ENCODE data around the gene CRB1.

CRB1 gene

DNA sequence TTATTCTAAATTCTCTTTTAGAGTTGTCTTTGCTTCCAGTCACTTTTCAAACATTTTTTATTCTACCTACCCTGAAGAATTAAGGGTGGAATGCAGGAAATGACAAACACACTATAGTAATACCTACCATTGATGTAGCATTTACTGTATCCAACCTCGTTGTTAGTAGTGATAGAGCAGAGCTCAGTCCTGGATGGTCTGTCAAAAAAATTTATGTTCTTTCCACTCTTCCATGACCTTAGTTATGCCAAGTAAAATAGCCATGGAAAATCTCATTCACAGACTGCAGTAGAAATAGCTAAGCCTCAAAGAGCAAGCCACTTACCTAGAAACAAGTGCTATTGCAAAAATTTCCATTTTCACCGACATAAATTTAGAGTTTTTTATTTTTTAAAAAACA lies 74.6 kb downstream of the CRB1 start:
- H3K4me2 ChIP-seq (ENCODE audit: low read length) = no peak overlapping the region
- no peaks in the 10 kb centered on the region for H3K9me2 ChIP-seq (replicated peaks; ENCODE audit: control insufficient read depth, low read length)
- H3K36me3 ChIP-seq (ENCODE audit: control insufficient read depth, low read length) = no peaks in the 10 kb centered on the region
- H3K4me3 ChIP-seq (ENCODE audit: low read length) = no peak overlapping the region
- H4K20me1 ChIP-seq (ENCODE audit: control insufficient read depth, insufficient read depth, low read depth, low read length) = no peaks in the 10 kb centered on the region
- no peaks in the 10 kb centered on the region for H3K9me3 ChIP-seq (ENCODE audit: control insufficient read depth, insufficient read depth, low read length)
- H3F3A ChIP-seq (ENCODE audit: control insufficient read depth, insufficient read depth) = no peaks in the 10 kb centered on the region
- TF ChIP-seq, protein P1, sequence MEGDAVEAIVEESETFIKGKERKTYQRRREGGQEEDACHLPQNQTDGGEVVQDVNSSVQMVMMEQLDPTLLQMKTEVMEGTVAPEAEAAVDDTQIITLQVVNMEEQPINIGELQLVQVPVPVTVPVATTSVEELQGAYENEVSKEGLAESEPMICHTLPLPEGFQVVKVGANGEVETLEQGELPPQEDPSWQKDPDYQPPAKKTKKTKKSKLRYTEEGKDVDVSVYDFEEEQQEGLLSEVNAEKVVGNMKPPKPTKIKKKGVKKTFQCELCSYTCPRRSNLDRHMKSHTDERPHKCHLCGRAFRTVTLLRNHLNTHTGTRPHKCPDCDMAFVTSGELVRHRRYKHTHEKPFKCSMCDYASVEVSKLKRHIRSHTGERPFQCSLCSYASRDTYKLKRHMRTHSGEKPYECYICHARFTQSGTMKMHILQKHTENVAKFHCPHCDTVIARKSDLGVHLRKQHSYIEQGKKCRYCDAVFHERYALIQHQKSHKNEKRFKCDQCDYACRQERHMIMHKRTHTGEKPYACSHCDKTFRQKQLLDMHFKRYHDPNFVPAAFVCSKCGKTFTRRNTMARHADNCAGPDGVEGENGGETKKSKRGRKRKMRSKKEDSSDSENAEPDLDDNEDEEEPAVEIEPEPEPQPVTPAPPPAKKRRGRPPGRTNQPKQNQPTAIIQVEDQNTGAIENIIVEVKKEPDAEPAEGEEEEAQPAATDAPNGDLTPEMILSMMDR (IDR thresholded peaks at IDR 0.05; ENCODE audit: low read depth, low read length, poor library complexity, severe bottlenecking) = no peak
- TF ChIP-seq EZH2phosphoT487 (IDR thresholded peaks at IDR 0.05; ENCODE audit: borderline replicate concordance, low read length) = no peak
- H3K4me1 ChIP-seq (ENCODE audit: control insufficient read depth, low read length) = no peaks in the 10 kb centered on the region
- H3K27ac ChIP-seq (ENCODE audit: low read depth, low read length) = no peak overlapping the region
- no peaks in the 10 kb centered on the region for H3K27me3 ChIP-seq (ENCODE audit: control insufficient read depth, low read length)
- no peaks in the 10 kb centered on the region for H3K79me2 ChIP-seq (ENCODE audit: control insufficient read depth, low read length)

DNA sequence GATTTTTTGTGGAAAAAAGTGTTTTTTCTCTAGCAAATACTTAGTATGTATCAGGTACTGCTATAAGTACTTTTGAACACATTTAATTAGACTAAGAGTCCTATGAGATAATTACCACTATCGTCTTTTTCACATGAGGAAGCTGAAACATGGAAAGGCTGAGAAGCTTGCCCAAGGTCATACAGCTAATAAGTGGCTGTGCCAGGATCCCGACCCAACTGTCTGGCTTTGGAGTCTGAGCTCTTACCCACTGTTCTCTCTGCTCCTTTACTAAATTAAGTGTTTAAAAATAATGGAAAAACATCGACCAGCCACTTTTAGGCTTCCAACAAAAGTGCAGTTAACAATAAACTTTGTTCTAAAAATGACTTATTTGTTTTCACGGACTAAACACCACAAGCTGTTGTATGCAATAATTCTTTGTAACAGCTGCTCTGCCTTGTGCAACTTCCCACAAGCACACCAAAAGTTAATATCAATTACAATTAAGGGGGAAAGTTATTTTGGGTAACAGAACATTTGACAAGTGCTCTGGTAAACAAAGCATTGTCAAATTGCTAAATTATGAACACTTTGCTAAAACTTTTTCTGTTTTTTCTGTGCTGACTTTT lies 75.7 kb downstream of the CRB1 start:
- TF ChIP-seq EZH2phosphoT487 (IDR thresholded peaks at IDR 0.05; ENCODE audit: borderline replicate concordance, low read length) = no peak
- TF ChIP-seq, protein P1 (IDR thresholded peaks at IDR 0.05; ENCODE audit: low read depth, low read length, poor library complexity, severe bottlenecking) = no peak
- Histone ChIP-seq H3K4me2 (ENCODE audit: low read length) (no peak overlapping the region), H3K27me3 (ENCODE audit: control insufficient read depth, low read length) (no peaks in the 10 kb centered on the region), H3F3A (ENCODE audit: control insufficient read depth, insufficient read depth) (no peaks in the 10 kb centered on the region), H3K4me3 (ENCODE audit: low read length) (no peak overlapping the region), H3K4me1 (ENCODE audit: control insufficient read depth, low read length) (no peaks in the 10 kb centered on the region), H3K36me3 (ENCODE audit: control insufficient read depth, low read length) (no peaks in the 10 kb centered on the region), H3K79me2 (ENCODE audit: control insufficient read depth, low read length) (no peaks in the 10 kb centered on the region), H3K27ac (ENCODE audit: low read depth, low read length) (no peak overlapping the region), H4K20me1 (ENCODE audit: control insufficient read depth, insufficient read depth, low read depth, low read length) (no peaks in the 10 kb centered on the region), H3K9me2 (replicated peaks; ENCODE audit: control insufficient read depth, low read length) (no peaks in the 10 kb centered on the region), H3K9me3 (ENCODE audit: control insufficient read depth, insufficient read depth, low read length) (no peaks in the 10 kb centered on the region)

DNA sequence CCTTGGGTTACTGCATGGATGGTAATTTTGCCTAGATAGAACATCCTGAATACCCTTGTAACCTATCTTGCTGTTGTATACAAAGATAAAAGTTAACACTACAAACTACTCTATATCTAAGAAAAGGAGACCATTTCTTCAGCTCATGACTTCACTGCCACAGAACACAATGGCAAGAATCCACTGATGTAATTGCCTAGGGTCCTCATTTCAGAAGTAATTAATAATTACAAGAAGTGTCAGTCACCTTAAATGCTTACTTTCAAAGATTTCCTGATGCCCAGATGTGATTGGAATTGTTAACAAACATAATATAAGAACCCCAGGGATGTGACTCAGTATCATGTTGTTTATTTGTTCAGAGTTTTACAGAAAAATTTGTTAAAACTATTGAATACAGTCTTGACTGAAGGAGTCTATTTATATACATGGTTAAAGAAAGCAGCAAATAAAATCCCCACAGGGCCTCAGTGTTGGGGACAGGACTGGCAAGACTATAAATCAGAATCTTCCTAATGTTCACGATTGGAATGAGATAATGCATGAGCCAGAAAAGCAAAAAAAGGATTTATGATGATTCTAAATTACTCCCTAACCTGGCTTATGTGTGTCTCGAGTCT lies 83.9 kb downstream of the CRB1 start:
- no peaks in the 10 kb centered on the region for H3K9me2 ChIP-seq (replicated peaks; ENCODE audit: control insufficient read depth, low read length)
- TF ChIP-seq, protein P1 (IDR thresholded peaks at IDR 0.05; ENCODE audit: low read depth, low read length, poor library complexity, severe bottlenecking) = no peak
- TF ChIP-seq EZH2phosphoT487 (IDR thresholded peaks at IDR 0.05; ENCODE audit: borderline replicate concordance, low read length) = no peak

More for the DNA sequence above, 83.9 kb downstream of the CRB1 start:
- Histone ChIP-seq H3K27me3 (ENCODE audit: control insufficient read depth, low read length) (no peaks in the 10 kb centered on the region), H3K4me2 (ENCODE audit: low read length) (no peak overlapping the region), H3K4me3 (ENCODE audit: low read length) (no peak overlapping the region), H3K36me3 (ENCODE audit: control insufficient read depth, low read length) (no peaks in the 10 kb centered on the region), H3K9me3 (ENCODE audit: control insufficient read depth, insufficient read depth, low read length) (no peaks in the 10 kb centered on the region), H4K20me1 (ENCODE audit: control insufficient read depth, insufficient read depth, low read depth, low read length) (no peaks in the 10 kb centered on the region), H3K4me1 (ENCODE audit: control insufficient read depth, low read length) (peaks cover 8% of the 10 kb centered on the region), H3K79me2 (ENCODE audit: control insufficient read depth, low read length) (no peaks in the 10 kb centered on the region), H3K27ac (ENCODE audit: low read depth, low read length) (no peak overlapping the region), H3F3A (ENCODE audit: control insufficient read depth, insufficient read depth) (no peaks in the 10 kb centered on the region)

Measured in DOHH2 (cell line).